Mesothelial cell of epicardium (in vitro differentiated cells): ENCODE results near the gene AP3B2. TPM values are rescaled to one million over a fixed set of nuclear protein-coding genes. Genes with fewer than 3 reads are reported as not detected.
A peak's percentile ranks its signal among the peaks of the same experiment; 100 is the strongest.
"Not testable (repeated sequence)": the region's sequence is repeated elsewhere in the genome, so short reads cannot be mapped to it uniquely, and the experiment has no call there.

Experiments used
- DNase-seq, 2 experiments: peaks; one replicate each; pipeline ENCODE4 v3.0.0; 2021; ENCODE audit warnings: low spot score in 2 of 2; ENCODE audit not compliant: unreplicated experiment in 2 of 2
- H3K27ac Mint-ChIP-seq: 2 replicates; pipeline ENCODE4 v1.8.0; 2021; ENCODE audit warnings: mixed read lengths
- H3K27me3 Mint-ChIP-seq: 2 replicates; pipeline ENCODE4 v1.8.0; 2021; ENCODE audit warnings: low read depth, mixed read lengths
- H3K36me3 Mint-ChIP-seq: 2 replicates; pipeline ENCODE4 v1.8.0; 2021; ENCODE audit warnings: mixed read lengths
- H3K4me1 Mint-ChIP-seq: 2 replicates; pipeline ENCODE4 v1.8.0; 2021; ENCODE audit warnings: mixed read lengths
- H3K4me3 Mint-ChIP-seq: 2 replicates; pipeline ENCODE4 v1.8.0; 2021; ENCODE audit warnings: mild to moderate bottlenecking, moderate library complexity, mixed read lengths
- H3K9me3 Mint-ChIP-seq: 2 replicates; pipeline ENCODE4 v1.8.0; 2021; ENCODE audit warnings: mixed read lengths
- total RNA-seq: library from RNA; stranded (reverse); gene quantifications from 3 replicates; pipeline ENCODE4 v1.2.1, GENCODE V29; 2021
- TF ChIP-seq, protein P1 (sequence below): fragments of 200-600 bp; sonication (generic); IDR thresholded peaks from one replicate; pipeline ENCODE4 v1.5.0; 2021; ENCODE audit warnings: antibody characterized with exemption; ENCODE audit not compliant: unreplicated experiment

Gene AP3B2
- total RNA-seq, 1 donor from 2014 or later = 1.3 TPM

DNA sequence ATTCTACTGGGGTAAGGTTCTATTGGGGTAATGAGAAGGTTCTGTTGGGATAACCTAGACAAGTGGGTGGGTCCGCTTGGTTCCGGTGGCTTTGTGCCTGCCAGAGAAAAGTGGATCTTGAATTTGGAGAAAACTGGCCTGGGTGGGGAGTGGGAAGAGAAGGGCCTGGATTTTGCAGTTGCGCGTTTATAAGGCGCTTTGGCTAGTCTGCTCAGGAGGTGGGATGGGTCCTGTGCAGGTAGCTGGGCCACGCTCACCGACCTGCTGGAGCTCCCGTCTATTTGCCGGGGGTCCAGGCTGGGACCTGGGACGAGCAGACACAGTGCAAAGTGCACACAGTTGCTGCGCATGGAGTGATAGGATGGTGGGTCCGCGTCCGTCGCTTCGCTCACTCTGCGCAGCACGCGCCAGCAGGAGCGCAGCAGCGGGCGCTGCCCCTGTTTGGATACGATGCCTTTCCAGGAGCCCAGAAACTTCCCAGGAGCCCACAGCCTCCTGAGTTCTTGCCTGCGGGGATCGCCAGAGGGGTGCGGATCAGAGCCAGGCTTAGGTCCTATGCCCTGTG is 1.3 kb upstream of the AP3B2 start:
- TF ChIP-seq, protein P1, sequence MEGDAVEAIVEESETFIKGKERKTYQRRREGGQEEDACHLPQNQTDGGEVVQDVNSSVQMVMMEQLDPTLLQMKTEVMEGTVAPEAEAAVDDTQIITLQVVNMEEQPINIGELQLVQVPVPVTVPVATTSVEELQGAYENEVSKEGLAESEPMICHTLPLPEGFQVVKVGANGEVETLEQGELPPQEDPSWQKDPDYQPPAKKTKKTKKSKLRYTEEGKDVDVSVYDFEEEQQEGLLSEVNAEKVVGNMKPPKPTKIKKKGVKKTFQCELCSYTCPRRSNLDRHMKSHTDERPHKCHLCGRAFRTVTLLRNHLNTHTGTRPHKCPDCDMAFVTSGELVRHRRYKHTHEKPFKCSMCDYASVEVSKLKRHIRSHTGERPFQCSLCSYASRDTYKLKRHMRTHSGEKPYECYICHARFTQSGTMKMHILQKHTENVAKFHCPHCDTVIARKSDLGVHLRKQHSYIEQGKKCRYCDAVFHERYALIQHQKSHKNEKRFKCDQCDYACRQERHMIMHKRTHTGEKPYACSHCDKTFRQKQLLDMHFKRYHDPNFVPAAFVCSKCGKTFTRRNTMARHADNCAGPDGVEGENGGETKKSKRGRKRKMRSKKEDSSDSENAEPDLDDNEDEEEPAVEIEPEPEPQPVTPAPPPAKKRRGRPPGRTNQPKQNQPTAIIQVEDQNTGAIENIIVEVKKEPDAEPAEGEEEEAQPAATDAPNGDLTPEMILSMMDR = no peak
- H3K36me3 Mint-ChIP-seq = no peaks in the 10 kb centered on the region
- H3K27me3 Mint-ChIP-seq = peaks cover 39% of the 10 kb centered on the region
- no peak overlapping the region for H3K27ac Mint-ChIP-seq
- no peak for DNase-seq
- no peaks in the 10 kb centered on the region for H3K9me3 Mint-ChIP-seq
- H3K4me3 Mint-ChIP-seq = peak overlapping the region; percentile 69
- no peaks in the 10 kb centered on the region for H3K4me1 Mint-ChIP-seq

DNA sequence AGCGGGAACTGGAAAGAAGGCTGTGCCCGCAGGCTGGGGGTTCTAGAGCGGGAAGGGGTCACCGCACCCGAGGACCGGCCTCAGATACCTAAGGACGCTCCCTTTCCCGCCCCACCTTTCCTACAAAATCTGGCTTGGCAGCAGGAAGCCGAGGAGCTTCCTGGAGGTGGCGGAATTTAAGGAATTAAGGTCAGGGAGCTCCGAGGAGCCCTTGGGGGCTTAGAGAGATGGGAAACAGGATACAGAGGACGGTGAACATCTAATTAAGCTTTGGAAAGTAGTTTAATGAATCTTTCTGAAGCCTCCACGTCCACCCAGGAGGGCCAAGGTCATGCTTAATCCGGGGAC is 507 bp upstream of the AP3B2 start:
- TF ChIP-seq, protein P1 = no peak
- peak overlapping the region; percentile 69 for H3K4me3 Mint-ChIP-seq
- H3K4me1 Mint-ChIP-seq = no peaks in the 10 kb centered on the region
- H3K9me3 Mint-ChIP-seq = no peaks in the 10 kb centered on the region
- H3K27ac Mint-ChIP-seq = no peak overlapping the region
- DNase-seq = no peak
- H3K27me3 Mint-ChIP-seq = peaks cover 36% of the 10 kb centered on the region
- H3K36me3 Mint-ChIP-seq = no peaks in the 10 kb centered on the region

DNA sequence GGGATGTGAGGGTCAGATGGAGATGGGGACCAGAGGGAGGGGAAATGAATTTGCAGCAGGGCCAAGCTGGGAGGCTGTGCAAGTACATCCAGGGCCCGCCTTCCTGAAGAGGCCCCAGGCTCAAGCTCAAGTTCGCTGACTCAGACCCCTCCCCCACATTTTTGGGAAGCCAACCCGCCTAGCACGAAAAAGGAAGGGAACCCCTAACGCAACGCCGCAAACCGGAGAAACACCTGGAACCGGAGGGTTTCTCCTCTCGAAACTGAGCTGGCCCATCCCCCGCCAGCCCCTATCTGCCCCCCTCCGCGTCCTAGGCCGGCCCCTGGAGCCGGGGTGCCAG is 624 bp downstream of the AP3B2 start:
- Mint-ChIP-seq H3K4me3 (no peak overlapping the region), H3K9me3 (no peaks in the 10 kb centered on the region), H3K27me3 (peaks cover 36% of the 10 kb centered on the region), H3K4me1 (no peaks in the 10 kb centered on the region), H3K36me3 (no peaks in the 10 kb centered on the region), H3K27ac (no peak overlapping the region)
- TF ChIP-seq, protein P1 = no peak
- DNase-seq = no peak

DNA sequence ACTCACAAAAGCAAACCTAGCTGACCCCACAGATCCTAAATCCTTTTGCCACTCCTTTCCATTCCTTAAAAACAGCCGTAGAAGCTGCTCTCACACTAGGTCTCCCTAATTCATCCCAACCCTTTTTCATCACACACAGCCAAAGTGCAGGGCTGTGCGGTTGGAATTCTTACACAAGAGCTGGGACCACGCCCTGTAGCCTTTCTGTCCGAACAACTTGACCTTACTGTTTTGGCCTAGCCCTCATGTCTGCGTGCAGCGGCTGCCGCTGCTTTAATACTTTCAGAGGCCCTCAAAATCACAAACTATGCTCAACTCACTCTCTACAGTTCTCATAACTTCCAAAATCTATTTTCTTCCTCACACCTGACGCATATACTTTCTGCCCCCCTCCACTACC is 3.8 kb downstream of the AP3B2 start:
- not testable (repeated sequence) for H3K4me1 Mint-ChIP-seq, H3K27me3 Mint-ChIP-seq, H3K36me3 Mint-ChIP-seq, H3K4me3 Mint-ChIP-seq, H3K27ac Mint-ChIP-seq, DNase-seq, H3K9me3 Mint-ChIP-seq

DNA sequence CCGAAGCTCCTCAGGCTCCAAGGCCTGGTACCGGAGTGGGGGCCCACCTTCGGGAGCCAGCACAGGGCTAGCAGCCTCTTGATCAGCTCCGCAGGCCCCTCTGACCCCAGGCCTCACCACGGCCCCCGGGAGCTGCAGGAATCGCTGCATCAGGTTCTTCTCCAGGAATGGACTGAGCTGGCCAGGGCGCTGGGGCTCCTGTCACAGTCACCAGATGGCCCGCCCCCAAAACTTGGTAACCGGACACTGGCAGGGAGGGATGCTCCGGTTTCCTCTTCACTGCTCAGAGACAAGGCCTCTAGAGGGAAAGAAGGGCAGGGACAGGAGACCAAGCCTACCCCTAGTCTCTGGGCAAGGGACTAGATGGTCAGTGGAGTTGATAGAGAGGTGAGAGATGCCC is 9.9 kb downstream of the AP3B2 start:
- H3K36me3 Mint-ChIP-seq = no peaks in the 10 kb centered on the region
- H3K27me3 Mint-ChIP-seq = peaks cover 2% of the 10 kb centered on the region
- TF ChIP-seq, protein P1 = no peak
- no peak overlapping the region for H3K4me3 Mint-ChIP-seq
- H3K27ac Mint-ChIP-seq = no peak overlapping the region
- no peaks in the 10 kb centered on the region for H3K4me1 Mint-ChIP-seq
- DNase-seq = no peak
- H3K9me3 Mint-ChIP-seq = no peaks in the 10 kb centered on the region

DNA sequence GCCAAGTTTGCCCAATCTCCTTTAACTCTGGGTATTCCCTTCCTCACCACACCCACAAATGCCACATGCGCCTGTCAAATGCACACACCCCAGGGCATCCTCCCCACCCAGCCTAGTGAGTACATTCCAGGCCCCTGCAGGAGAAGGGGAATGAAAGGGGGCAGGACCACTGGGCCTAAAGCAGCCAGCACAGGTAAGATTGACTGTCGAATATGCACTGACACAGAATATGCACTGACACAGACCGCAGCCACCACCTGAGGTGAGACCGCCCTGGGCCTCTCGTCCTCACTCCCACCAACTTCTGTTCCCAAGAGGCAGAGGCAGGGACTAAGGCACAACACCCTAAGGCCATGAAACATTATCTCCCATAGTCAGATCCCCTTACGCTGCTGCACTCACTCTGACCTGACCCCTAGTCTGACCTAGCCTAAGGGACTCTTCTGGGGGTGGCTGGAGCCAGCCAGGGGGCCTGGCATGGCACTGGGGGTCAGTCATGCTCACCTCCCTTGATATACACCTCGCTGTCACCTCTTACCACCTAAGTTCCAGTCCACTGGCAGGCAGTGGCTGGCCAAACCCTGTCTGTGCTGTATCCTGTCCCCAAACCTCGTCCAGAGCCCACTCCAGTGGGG is 10.8 kb downstream of the AP3B2 start:
- DNase-seq = no peak
- TF ChIP-seq, protein P1 = no peak
- Mint-ChIP-seq H3K27me3 (peaks cover 2% of the 10 kb centered on the region), H3K4me1 (no peaks in the 10 kb centered on the region), H3K36me3 (no peaks in the 10 kb centered on the region), H3K9me3 (no peaks in the 10 kb centered on the region), H3K27ac (no peak overlapping the region), H3K4me3 (no peak overlapping the region)
